Measurements from ENCODE around the gene SUN3. TPM values are rescaled to one million over a fixed set of nuclear protein-coding genes. Genes with fewer than 3 reads are reported as not detected.
A peak's percentile ranks its signal among the peaks of the same experiment; 100 is the strongest.

SUN3 gene
- total RNA-seq, 1 experiment from 2014 or later, result not detected

DNA sequence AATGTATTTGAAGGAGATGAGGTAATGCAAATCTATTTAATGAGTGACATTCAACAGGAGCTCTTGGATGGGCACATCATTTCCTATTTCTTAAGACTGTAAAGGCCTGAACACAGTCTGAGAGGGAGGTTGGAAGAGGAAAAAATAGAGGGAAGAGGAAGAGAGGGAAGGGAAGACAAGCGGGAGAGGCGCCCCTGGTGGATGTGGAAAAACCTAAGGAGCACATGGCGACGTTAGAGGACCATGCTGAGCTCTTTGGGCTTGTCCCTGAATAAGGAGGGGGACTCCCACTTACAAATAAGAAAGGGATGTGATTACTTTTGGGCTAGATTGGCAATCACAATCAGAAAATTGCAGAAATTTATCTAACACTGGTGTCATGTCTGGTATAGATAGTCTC, 19.6 kb downstream of the SUN3 start:
- Histone ChIP-seq H3K14ac (ENCODE audit: insufficient read depth, low read length) (no peak overlapping the region), H3K79me2 (ENCODE audit: insufficient read depth, low read length) (no peaks in the 10 kb centered on the region), H3K23me2 (ENCODE audit: insufficient read length, low read depth, low read length, poor library complexity, severe bottlenecking) (no peaks in the 10 kb centered on the region), H2BK12ac (ENCODE audit: insufficient read length, low read depth, low read length) (no peak overlapping the region), H3K9me3 (ENCODE audit: control insufficient read depth, low read depth, low read length) (no peaks in the 10 kb centered on the region), H3K79me1 (ENCODE audit: insufficient read depth, low read depth, low read length, poor library complexity, severe bottlenecking) (no peaks in the 10 kb centered on the region), H2AK5ac (ENCODE audit: insufficient read length, low read length) (no peak overlapping the region), H4K8ac (replicated peaks; ENCODE audit: insufficient read length, low read depth, low read length) (no peak overlapping the region), H3K9ac (ENCODE audit: extremely low read depth, insufficient read length, low read length) (no peak overlapping the region), H2BK20ac (ENCODE audit: low read depth, low read length, poor library complexity, severe bottlenecking) (no peak overlapping the region), H4K5ac (ENCODE audit: insufficient read length, low read depth, low read length) (no peak overlapping the region), H3K4me2 (ENCODE audit: insufficient read depth, insufficient read length, low read length) (no peak overlapping the region), H2AFZ (ENCODE audit: low read length) (no peak overlapping the region), H3K56ac (ENCODE audit: insufficient read length, low read depth, low read length) (no peak overlapping the region), H2BK120ac (ENCODE audit: low read depth, low read length, poor library complexity, severe bottlenecking) (no peak overlapping the region), H3T11ph (ENCODE audit: low read length) (no peak overlapping the region), H3K27ac (ENCODE audit: insufficient read length, low read depth, low read length) (no peak overlapping the region), H3K4me1 (ENCODE audit: insufficient read depth, low read length) (no peaks in the 10 kb centered on the region), H4K91ac (ENCODE audit: insufficient read length, low read depth, low read length) (no peak overlapping the region), H2BK15ac (ENCODE audit: low read depth, low read length) (no peak overlapping the region), H3K23ac (ENCODE audit: insufficient read length, low read depth, low read length) (no peak overlapping the region), H2BK5ac (ENCODE audit: insufficient read length, low read length) (no peak overlapping the region), H3K18ac (ENCODE audit: insufficient read length, low read depth, low read length) (no peak overlapping the region), H3K4ac (ENCODE audit: low read depth, low read length) (no peak overlapping the region), H3K27me3 (ENCODE audit: insufficient read depth, low read length) (no peaks in the 10 kb centered on the region), H4K20me1 (ENCODE audit: control insufficient read depth, insufficient read depth, insufficient read length) (no peaks in the 10 kb centered on the region)
- Mint-ChIP-seq H3K27me3 (ENCODE audit: low read depth) (peaks cover 2% of the 10 kb centered on the region), H3K4me3 (no peak overlapping the region), H3K4me1 (peaks cover 7 to 12% of the 10 kb centered on the region in 2 experiments), H3K27ac (no peak overlapping the region), H3K9me3 (0 out of 5 replicates have a peak, but pooled peaks cover 0 to 2% of the 10 kb centered on the region in 2 experiments), H3K36me3 (ENCODE audit: insufficient read depth in 1 of 3, low read depth in 3 of 3) (no peaks in the 10 kb centered on the region)
- TF ChIP-seq, protein P1, sequence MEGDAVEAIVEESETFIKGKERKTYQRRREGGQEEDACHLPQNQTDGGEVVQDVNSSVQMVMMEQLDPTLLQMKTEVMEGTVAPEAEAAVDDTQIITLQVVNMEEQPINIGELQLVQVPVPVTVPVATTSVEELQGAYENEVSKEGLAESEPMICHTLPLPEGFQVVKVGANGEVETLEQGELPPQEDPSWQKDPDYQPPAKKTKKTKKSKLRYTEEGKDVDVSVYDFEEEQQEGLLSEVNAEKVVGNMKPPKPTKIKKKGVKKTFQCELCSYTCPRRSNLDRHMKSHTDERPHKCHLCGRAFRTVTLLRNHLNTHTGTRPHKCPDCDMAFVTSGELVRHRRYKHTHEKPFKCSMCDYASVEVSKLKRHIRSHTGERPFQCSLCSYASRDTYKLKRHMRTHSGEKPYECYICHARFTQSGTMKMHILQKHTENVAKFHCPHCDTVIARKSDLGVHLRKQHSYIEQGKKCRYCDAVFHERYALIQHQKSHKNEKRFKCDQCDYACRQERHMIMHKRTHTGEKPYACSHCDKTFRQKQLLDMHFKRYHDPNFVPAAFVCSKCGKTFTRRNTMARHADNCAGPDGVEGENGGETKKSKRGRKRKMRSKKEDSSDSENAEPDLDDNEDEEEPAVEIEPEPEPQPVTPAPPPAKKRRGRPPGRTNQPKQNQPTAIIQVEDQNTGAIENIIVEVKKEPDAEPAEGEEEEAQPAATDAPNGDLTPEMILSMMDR (conservative IDR thresholded peaks at IDR 0.05), result peak; percentile 43
- DNase-seq, result no peak
- no CpG with 5 or more reads among the region's 4 CpGs for WGBS (ENCODE audit: extremely low coverage, insufficient read length, low lambda C conversion rate)
